Measurements from ENCODE around the gene ENOX2. TPM values are rescaled to one million over a fixed set of nuclear protein-coding genes. Genes with fewer than 3 reads are reported as not detected.
A peak's percentile ranks its signal among the peaks of the same experiment; 100 is the strongest.

Gene ENOX2
- total and polyA plus RNA-seq, 4 donors = 9.0 to 39.6 (median 22.7) TPM

DNA sequence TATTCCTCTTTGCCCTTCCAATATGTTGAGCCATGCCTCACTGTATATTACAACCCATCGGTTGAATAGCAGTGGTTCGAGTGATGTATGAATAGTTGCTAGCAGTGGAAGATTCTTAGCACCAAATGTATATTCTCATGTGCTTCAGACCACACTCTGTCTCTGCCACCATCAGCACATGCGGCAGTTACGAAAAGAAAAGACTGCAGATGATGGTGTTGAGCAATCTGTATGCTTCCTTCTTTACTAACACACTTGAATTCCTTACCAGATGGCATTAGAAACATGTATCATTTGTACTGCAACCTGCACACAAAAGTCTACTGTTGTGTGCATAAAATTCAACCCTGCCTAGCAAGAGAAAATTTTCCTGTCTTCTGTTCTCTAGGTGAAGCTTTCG lies 214.6 kb downstream of the ENOX2 start:
- no peak overlapping the region for H3K27ac ChIP-seq (ENCODE audit: low read depth in 1 of 2, low read length in 2 of 2)
- peaks cover 0 to 4% of the 10 kb centered on the region in 2 donors for H3K36me3 ChIP-seq (ENCODE audit: control insufficient read depth in 1 of 2, insufficient read depth in 2 of 2, low read length in 1 of 2)
- H3K9me3 ChIP-seq (ENCODE audit: control insufficient read depth, low read length) = no peaks in the 10 kb centered on the region
- H3K4me3 ChIP-seq (ENCODE audit: low read length in 2 of 2) = no peak overlapping the region
- H3K27me3 ChIP-seq (ENCODE audit: control insufficient read depth in 1 of 2, insufficient read depth in 2 of 2, low read length in 1 of 2) = no peaks in the 10 kb centered on the region
- WGBS, 2 donors = 88 to 97% methylated on average over 5 of the region's 5 CpGs
- intact Hi-C loops (cut with DNase I) = no loop called here
- H3K4me1 ChIP-seq (ENCODE audit: control insufficient read depth in 1 of 2, insufficient read depth in 2 of 2, low read length in 2 of 2) = no peaks in the 10 kb centered on the region
- ATAC-seq (ENCODE audit: low FRiP score) (no peak), DNase-seq (no peak)

DNA sequence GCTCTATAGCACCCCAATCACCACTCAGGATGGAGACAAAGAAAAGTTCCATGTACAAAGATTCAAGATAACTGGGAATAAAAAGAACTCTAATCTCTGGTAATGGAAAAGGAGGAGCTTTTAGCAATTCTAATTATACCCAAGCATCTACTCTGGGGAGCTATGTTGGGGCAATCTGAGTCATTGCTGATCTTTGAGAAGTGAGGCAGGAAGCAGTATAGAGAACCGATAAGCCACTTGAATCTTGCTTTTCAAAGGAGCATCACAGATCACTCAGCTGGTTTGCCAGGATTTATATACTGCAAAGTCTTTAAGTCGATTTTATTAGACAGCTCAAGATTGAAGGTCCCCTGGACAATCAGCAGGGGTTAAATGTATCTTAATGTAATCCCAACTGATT lies 220.0 kb downstream of the ENOX2 start:
- no peaks in the 10 kb centered on the region for H3K36me3 ChIP-seq (ENCODE audit: control insufficient read depth in 1 of 2, insufficient read depth in 2 of 2, low read length in 1 of 2)
- H3K4me3 ChIP-seq (ENCODE audit: low read length in 2 of 2) = no peak overlapping the region
- H3K4me1 ChIP-seq (ENCODE audit: control insufficient read depth in 1 of 2, insufficient read depth in 2 of 2, low read length in 2 of 2) = peaks cover 0 to 1% of the 10 kb centered on the region in 2 donors
- H3K27me3 ChIP-seq (ENCODE audit: control insufficient read depth in 1 of 2, insufficient read depth in 2 of 2, low read length in 1 of 2) = no peaks in the 10 kb centered on the region
- H3K27ac ChIP-seq (ENCODE audit: low read depth in 1 of 2, low read length in 2 of 2) = peak overlapping the region; percentile 67 to 75
- H3K9me3 ChIP-seq (ENCODE audit: control insufficient read depth, low read length) = no peaks in the 10 kb centered on the region
- ATAC-seq (ENCODE audit: low FRiP score) (peak; percentile 39), DNase-seq (no peak)
- intact Hi-C loops (cut with DNase I) = no loop called here
- 32 to 37% methylated on average over 2 of the region's 2 CpGs for whole genome bisulfite sequencing, 2 donors

DNA sequence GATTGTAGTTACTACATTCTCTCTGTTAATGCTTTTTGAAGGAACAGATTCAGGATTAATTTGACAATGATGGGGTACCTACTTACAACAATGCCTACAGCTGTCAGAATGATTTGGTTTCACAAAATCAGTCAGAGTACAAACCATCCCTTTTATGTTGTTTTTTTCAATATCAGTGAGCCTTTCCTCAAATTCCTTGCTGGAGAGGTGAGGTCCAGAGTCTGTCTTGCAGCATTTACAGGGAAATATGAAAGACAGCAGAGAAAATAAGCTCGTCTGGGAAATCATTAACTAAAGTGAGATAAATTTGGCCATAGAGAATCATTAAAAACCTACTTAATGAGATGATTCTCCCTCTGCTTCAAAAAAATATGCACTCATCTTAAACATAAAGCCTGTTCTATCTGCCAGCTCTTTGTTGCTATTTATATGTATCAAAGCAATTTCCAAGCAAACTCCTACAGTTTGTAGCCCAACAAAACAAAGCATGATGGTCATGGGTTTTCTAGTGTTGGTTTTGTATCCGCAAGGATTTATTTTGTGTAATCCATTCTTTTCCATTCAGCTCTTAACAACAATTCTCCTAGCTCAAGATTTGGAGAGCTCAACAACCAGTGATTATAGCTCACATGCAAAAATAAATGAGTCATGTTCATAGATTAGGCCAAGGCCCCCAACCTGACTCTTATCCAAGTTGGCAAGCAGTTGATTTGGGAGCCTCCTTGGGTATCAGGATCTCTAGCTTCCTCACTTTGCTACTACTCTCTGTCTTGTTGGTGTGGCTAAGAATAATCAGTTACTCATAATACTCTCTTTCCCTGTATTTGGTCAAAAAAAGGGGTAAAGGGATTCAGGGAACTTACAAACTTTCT lies 222.6 kb downstream of the ENOX2 start:
- Histone ChIP-seq H3K27ac (ENCODE audit: low read depth in 1 of 2, low read length in 2 of 2) (no peak overlapping the region), H3K4me1 (ENCODE audit: control insufficient read depth in 1 of 2, insufficient read depth in 2 of 2, low read length in 2 of 2) (peaks cover 0 to 1% of the 10 kb centered on the region in 2 donors), H3K4me3 (ENCODE audit: low read length in 2 of 2) (no peak overlapping the region), H3K9me3 (ENCODE audit: control insufficient read depth, low read length) (no peaks in the 10 kb centered on the region), H3K36me3 (ENCODE audit: control insufficient read depth in 1 of 2, insufficient read depth in 2 of 2, low read length in 1 of 2) (no peaks in the 10 kb centered on the region), H3K27me3 (ENCODE audit: control insufficient read depth in 1 of 2, insufficient read depth in 2 of 2, low read length in 1 of 2) (no peaks in the 10 kb centered on the region)
- intact Hi-C loops (cut with DNase I) = no loop called here
- ATAC-seq (ENCODE audit: low FRiP score) (peak; percentile 40), DNase-seq (no peak)
- WGBS, 2 donors = 26 to 33% methylated on average over 2 of the region's 2 CpGs

DNA sequence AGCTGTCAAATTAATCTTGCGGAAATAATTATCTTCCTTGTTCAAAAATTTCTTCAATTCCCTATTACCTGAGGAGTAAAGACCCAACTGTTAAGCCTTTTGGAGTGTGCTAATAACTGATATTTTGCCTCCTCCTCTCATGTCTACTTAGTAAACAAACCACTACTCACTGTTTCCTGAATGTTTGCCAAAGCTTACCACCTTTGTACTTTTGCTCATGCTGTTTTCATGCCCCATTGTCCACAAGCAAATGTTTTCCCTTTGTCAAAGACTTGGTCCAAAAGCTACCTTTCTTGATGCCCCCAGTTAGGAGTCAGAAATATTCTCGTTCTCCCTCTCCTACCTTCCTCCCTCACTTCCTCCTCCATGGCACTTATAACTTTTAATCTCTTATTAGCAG lies 226.1 kb downstream of the ENOX2 start:
- Histone ChIP-seq H3K27me3 (ENCODE audit: control insufficient read depth in 1 of 2, insufficient read depth in 2 of 2, low read length in 1 of 2) (no peaks in the 10 kb centered on the region), H3K27ac (ENCODE audit: low read depth in 1 of 2, low read length in 2 of 2) (no peak overlapping the region), H3K4me1 (ENCODE audit: control insufficient read depth in 1 of 2, insufficient read depth in 2 of 2, low read length in 2 of 2) (peaks cover 0 to 1% of the 10 kb centered on the region in 2 donors), H3K9me3 (ENCODE audit: control insufficient read depth, low read length) (peaks cover 4% of the 10 kb centered on the region), H3K4me3 (ENCODE audit: low read length in 2 of 2) (no peak overlapping the region), H3K36me3 (ENCODE audit: control insufficient read depth in 1 of 2, insufficient read depth in 2 of 2, low read length in 1 of 2) (no peaks in the 10 kb centered on the region)
- intact Hi-C loops (cut with DNase I) = loop anchor here (10.0 kb wide), 2 partner anchors 198 to 218 kb away; no protein-coding TSS in a partner anchor
- 77 to 78% methylated on average over 2 of the region's 2 CpGs for WGBS, 2 donors
- ATAC-seq (ENCODE audit: low FRiP score) = no peak
- no peak for DNase-seq

DNA sequence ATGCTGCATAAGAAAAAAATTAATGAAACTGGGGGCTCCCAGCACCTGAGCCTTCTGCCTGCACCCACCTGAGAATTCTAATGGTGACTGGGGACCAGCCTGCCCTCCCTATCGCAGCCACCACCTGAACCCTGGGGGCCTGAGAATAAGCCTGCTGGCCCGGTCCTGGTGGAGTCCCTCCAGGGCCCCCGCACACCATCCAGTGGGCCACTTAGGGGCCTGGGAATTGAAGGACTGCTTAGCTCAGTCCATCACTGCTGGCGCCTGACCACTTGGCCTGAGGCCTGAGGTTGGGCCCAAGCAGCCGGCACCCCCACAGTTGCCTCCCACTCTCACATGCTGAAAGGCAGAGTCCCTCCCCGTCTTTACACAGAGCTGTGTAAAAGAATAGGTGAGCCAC lies 230.8 kb downstream of the ENOX2 start:
- Histone ChIP-seq H3K9me3 (ENCODE audit: control insufficient read depth, low read length) (peaks cover 4% of the 10 kb centered on the region), H3K27ac (ENCODE audit: low read depth in 1 of 2, low read length in 2 of 2) (peak overlapping the region; percentile 31 to 55), H3K4me1 (ENCODE audit: control insufficient read depth in 1 of 2, insufficient read depth in 2 of 2, low read length in 2 of 2) (peaks cover 0 to 2% of the 10 kb centered on the region in 2 donors), H3K36me3 (ENCODE audit: control insufficient read depth in 1 of 2, insufficient read depth in 2 of 2, low read length in 1 of 2) (no peaks in the 10 kb centered on the region), H3K27me3 (ENCODE audit: control insufficient read depth in 1 of 2, insufficient read depth in 2 of 2, low read length in 1 of 2) (no peaks in the 10 kb centered on the region), H3K4me3 (ENCODE audit: low read length in 2 of 2) (no peak overlapping the region)
- intact Hi-C loops (cut with DNase I) = loop anchor here (10.0 kb wide), 2 partner anchors 203 to 223 kb away; no protein-coding TSS in a partner anchor
- DNase-seq (no peak), ATAC-seq (ENCODE audit: low FRiP score) (no peak)
- 19 to 63% methylated on average over 6 of the region's 6 CpGs for WGBS, 2 donors

DNA sequence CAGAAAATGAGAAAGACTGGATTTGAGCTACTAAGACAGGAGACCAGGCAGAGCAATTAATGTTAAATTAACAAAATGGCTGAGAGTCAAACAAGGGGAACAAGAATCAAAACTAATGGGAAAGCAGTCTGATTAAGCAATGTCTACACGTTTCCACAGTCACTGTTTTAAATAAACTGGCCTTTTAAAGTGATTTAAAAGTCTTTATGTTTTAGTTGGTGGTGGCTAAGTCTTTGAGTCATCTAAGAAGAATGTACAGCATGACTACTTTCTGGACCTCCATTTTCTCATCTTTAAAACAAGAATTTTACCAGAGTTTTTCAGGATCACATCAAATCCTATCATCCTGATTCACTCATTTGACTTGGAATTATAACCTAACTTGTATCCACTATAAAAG lies 233.8 kb downstream of the ENOX2 start:
- Histone ChIP-seq H3K4me3 (ENCODE audit: low read length in 2 of 2) (no peak overlapping the region), H3K4me1 (ENCODE audit: control insufficient read depth in 1 of 2, insufficient read depth in 2 of 2, low read length in 2 of 2) (peaks cover 0 to 2% of the 10 kb centered on the region in 2 donors), H3K36me3 (ENCODE audit: control insufficient read depth in 1 of 2, insufficient read depth in 2 of 2, low read length in 1 of 2) (peaks cover 0 to 2% of the 10 kb centered on the region in 2 donors), H3K27ac (ENCODE audit: low read depth in 1 of 2, low read length in 2 of 2) (no peak overlapping the region), H3K9me3 (ENCODE audit: control insufficient read depth, low read length) (peaks cover 4% of the 10 kb centered on the region), H3K27me3 (ENCODE audit: control insufficient read depth in 1 of 2, insufficient read depth in 2 of 2, low read length in 1 of 2) (no peaks in the 10 kb centered on the region)
- intact Hi-C loops (cut with DNase I) = no loop called here
- WGBS, 2 donors = 0 to 18% methylated on average over 1 of the region's 1 CpG
- DNase-seq (no peak), ATAC-seq (ENCODE audit: low FRiP score) (no peak)

DNA sequence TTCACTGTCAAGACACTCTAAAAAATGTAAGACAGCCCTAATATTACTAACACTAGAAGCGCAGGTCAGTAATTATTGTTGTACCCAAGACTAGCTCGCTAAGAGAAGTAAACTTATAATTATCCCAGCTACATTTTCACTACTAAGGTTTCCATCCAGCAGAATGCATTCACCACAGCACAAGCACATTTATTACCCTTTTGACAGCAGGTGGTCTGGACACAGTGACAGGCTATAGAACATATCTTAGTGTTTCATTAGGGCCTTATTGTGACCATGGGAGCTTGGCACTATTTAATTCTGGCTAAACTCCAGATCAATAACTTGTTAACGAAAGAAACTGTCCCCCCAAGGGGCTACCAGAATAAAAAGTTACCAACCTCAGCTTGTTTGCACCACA lies 237.7 kb downstream of the ENOX2 start:
- ATAC-seq (ENCODE audit: low FRiP score) (no peak), DNase-seq (no peak)
- no peaks in the 10 kb centered on the region for H3K9me3 ChIP-seq (ENCODE audit: control insufficient read depth, low read length)
- 66 to 93% methylated on average over 3 of the region's 3 CpGs for WGBS, 2 donors
- no peaks in the 10 kb centered on the region for H3K27me3 ChIP-seq (ENCODE audit: control insufficient read depth in 1 of 2, insufficient read depth in 2 of 2, low read length in 1 of 2)
- peaks cover 0 to 2% of the 10 kb centered on the region in 2 donors for H3K4me1 ChIP-seq (ENCODE audit: control insufficient read depth in 1 of 2, insufficient read depth in 2 of 2, low read length in 2 of 2)
- peaks cover 0 to 2% of the 10 kb centered on the region in 2 donors for H3K36me3 ChIP-seq (ENCODE audit: control insufficient read depth in 1 of 2, insufficient read depth in 2 of 2, low read length in 1 of 2)
- no peak overlapping the region for H3K4me3 ChIP-seq (ENCODE audit: low read length in 2 of 2)
- no peak overlapping the region for H3K27ac ChIP-seq (ENCODE audit: low read depth in 1 of 2, low read length in 2 of 2)
- intact Hi-C loops (cut with DNase I) = no loop called here

DNA sequence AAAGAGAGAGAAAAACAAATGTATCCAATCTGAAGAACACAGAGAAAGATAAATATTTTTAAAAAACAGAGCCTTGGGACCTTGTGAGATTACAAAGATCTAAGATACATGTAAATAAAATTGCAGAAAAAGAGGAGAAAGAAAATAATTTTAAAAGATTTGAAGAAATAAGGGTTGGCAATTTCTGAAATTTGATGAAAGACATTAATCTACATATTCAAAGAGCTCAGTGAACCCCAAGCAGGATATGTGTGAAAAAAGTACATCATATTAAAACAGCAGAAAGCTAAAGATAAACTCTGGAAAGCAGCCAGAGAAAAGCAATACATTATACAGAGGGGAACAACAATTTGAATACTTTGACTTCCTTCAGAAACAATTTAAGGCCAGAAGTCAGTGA lies 244.7 kb downstream of the ENOX2 start:
- intact Hi-C loops (cut with DNase I) = no loop called here
- Histone ChIP-seq H3K9me3 (ENCODE audit: control insufficient read depth, low read length) (no peaks in the 10 kb centered on the region), H3K4me3 (ENCODE audit: low read length in 2 of 2) (no peak overlapping the region), H3K36me3 (ENCODE audit: control insufficient read depth in 1 of 2, insufficient read depth in 2 of 2, low read length in 1 of 2) (no peaks in the 10 kb centered on the region), H3K27ac (ENCODE audit: low read depth in 1 of 2, low read length in 2 of 2) (no peak overlapping the region), H3K4me1 (ENCODE audit: control insufficient read depth in 1 of 2, insufficient read depth in 2 of 2, low read length in 2 of 2) (no peaks in the 10 kb centered on the region), H3K27me3 (ENCODE audit: control insufficient read depth in 1 of 2, insufficient read depth in 2 of 2, low read length in 1 of 2) (no peaks in the 10 kb centered on the region)
- no peak for DNase-seq
- no peak for ATAC-seq (ENCODE audit: low FRiP score)

DNA sequence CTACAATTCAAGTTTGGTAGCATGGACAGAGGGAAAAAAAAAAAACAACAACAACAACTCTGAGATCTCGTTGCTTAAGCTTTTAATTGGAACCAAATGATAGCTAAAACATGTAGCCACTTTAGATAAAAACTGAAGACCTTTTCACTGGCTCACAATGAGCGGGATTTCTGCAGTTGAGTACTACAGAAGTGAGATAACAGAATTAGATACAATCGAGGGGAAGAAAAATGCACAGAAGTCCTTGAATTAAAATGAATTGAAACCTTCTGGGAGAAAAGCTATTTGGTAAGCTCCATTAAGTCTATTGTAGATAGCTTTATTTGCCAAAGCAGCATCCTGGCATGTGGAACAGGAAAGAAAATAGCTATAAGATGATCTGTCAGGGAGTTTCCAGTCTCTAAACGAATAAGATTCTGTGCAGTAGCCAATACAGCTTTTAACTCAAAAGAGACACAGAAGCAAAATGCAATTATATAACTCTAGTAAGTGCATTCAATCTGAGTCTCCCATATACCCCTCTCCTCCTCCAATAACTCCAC lies 248.5 kb downstream of the ENOX2 start:
- ATAC-seq (ENCODE audit: low FRiP score) (no peak), DNase-seq (no peak)
- Histone ChIP-seq H3K27ac (ENCODE audit: low read depth in 1 of 2, low read length in 2 of 2) (no peak overlapping the region), H3K4me1 (ENCODE audit: control insufficient read depth in 1 of 2, insufficient read depth in 2 of 2, low read length in 2 of 2) (no peaks in the 10 kb centered on the region), H3K27me3 (ENCODE audit: control insufficient read depth in 1 of 2, insufficient read depth in 2 of 2, low read length in 1 of 2) (no peaks in the 10 kb centered on the region), H3K4me3 (ENCODE audit: low read length in 2 of 2) (no peak overlapping the region), H3K36me3 (ENCODE audit: control insufficient read depth in 1 of 2, insufficient read depth in 2 of 2, low read length in 1 of 2) (no peaks in the 10 kb centered on the region), H3K9me3 (ENCODE audit: control insufficient read depth, low read length) (no peaks in the 10 kb centered on the region)
- intact Hi-C loops (cut with DNase I) = no loop called here
- 44 to 62% methylated on average over 4 of the region's 4 CpGs for WGBS, 2 donors
